Muscle layer of duodenum (tissue), 2 donors: ENCODE results near the gene PPIL3.

ENCODE experiments used
- H3K27ac ChIP-seq: one replicate; pipeline ENCODE4 v1.7.0; 2013; ENCODE audit warnings: mild to moderate bottlenecking, low read length
- H3K27me3 ChIP-seq: one replicate; pipeline ENCODE4 v1.7.0; 2013; ENCODE audit warnings: low read depth, mild to moderate bottlenecking, control low read depth, low read length
- H3K36me3 ChIP-seq, 2 donors: one replicate each; pipeline ENCODE4 v1.7.0; 2013; ENCODE audit warnings: low read length in 2 of 2, control low read depth in 1 of 2, mild to moderate bottlenecking in 1 of 2; ENCODE audit not compliant: insufficient read depth in 2 of 2, control insufficient read depth in 1 of 2
- H3K4me1 ChIP-seq, 2 donors: one replicate each; pipeline ENCODE4 v1.7.0; 2013; ENCODE audit warnings: low read length in 2 of 2, mild to moderate bottlenecking in 2 of 2, control low read depth in 1 of 2, moderate library complexity in 1 of 2; ENCODE audit not compliant: insufficient read depth in 2 of 2, control insufficient read depth in 1 of 2
- H3K4me3 ChIP-seq, 2 donors: one replicate each; pipeline ENCODE4 v1.7.0; 2013; ENCODE audit warnings: low read length in 2 of 2, low read depth in 1 of 2, mild to moderate bottlenecking in 1 of 2
- H3K9me3 ChIP-seq, 2 donors: one replicate each; pipeline ENCODE4 v1.7.0; 2013; ENCODE audit warnings: low read length in 2 of 2, control low read depth in 1 of 2, mild to moderate bottlenecking in 1 of 2; ENCODE audit not compliant: control insufficient read depth in 1 of 2
- donor health status: healthy.

Gene PPIL3

GRCh38 chr2:200878289-200878880 is 10.5 kb downstream of the PPIL3 start:
- Histone ChIP-seq H3K4me1 (no peaks in the 10 kb centered on the region), H3K9me3 (no peaks in the 10 kb centered on the region), H3K36me3 (peaks cover 33 to 64% of the 10 kb centered on the region in 2 donors), H3K27ac (no peak overlapping the region), H3K27me3 (no peaks in the 10 kb centered on the region), H3K4me3 (no peak overlapping the region)

- Histone ChIP-seq H3K9me3 (no peaks in the 10 kb centered on the region), H3K27ac (no peak overlapping the region), H3K4me1 (no peaks in the 10 kb centered on the region), H3K27me3 (no peaks in the 10 kb centered on the region), H3K4me3 (no peak overlapping the region), H3K36me3 (peaks cover 32 to 65% of the 10 kb centered on the region in 2 donors)
Measured at GRCh38 chr2:200877443-200877842, 11.4 kb downstream of the PPIL3 start.

GRCh38 chr2:200873560-200873959 is 15.3 kb downstream of the PPIL3 start:
- H3K4me1 ChIP-seq: no peaks in the 10 kb centered on the region
- no peak overlapping the region for H3K27ac ChIP-seq
- peaks cover 10 to 46% of the 10 kb centered on the region in 2 donors for H3K36me3 ChIP-seq
- no peaks in the 10 kb centered on the region for H3K9me3 ChIP-seq
- H3K27me3 ChIP-seq: no peaks in the 10 kb centered on the region
- no peak overlapping the region for H3K4me3 ChIP-seq

- H3K9me3 ChIP-seq: no peaks in the 10 kb centered on the region
- H3K4me3 ChIP-seq: no peak overlapping the region
- peaks cover 3 to 32% of the 10 kb centered on the region in 2 donors for H3K36me3 ChIP-seq
- H3K27ac ChIP-seq: no peak overlapping the region
- H3K27me3 ChIP-seq: no peaks in the 10 kb centered on the region
- H3K4me1 ChIP-seq: no peaks in the 10 kb centered on the region
Measured at GRCh38 chr2:200871151-200871550, 17.7 kb downstream of the PPIL3 start.

- H3K36me3 ChIP-seq: peaks cover 3 to 20% of the 10 kb centered on the region in 2 donors
- H3K27ac ChIP-seq: no peak overlapping the region
- peaks cover 0 to 3% of the 10 kb centered on the region in 2 donors for H3K4me1 ChIP-seq
- no peaks in the 10 kb centered on the region for H3K27me3 ChIP-seq
- H3K9me3 ChIP-seq: no peaks in the 10 kb centered on the region
- H3K4me3 ChIP-seq: no peak overlapping the region
Measured at GRCh38 chr2:200869014-200869413, 19.9 kb downstream of the PPIL3 start.

- peak within 1 kb of the TSS; percentile 100 for H3K27ac ChIP-seq
- peaks cover 9 to 22% of the 10 kb centered on the region in 2 donors for H3K36me3 ChIP-seq
- H3K27me3 ChIP-seq: no peaks in the 10 kb centered on the region
- H3K4me3 ChIP-seq: peak within 1 kb of the TSS; percentile 87 to 99
- no peaks in the 10 kb centered on the region for H3K9me3 ChIP-seq
- peaks cover 5 to 27% of the 10 kb centered on the region in 2 donors for H3K4me1 ChIP-seq
Measured at GRCh38 chr2:200864176-200865034, 24.5 kb downstream of the PPIL3 start, which contains the start of gene CLK1. Gene CLK1 (minus strand): TSS chr2:200864658. CDS start chr2:200861862, 2,796 bp downstream.

GRCh38 chr2:200863782-200864175 is 25.1 kb downstream of the PPIL3 start:
- H3K4me3 ChIP-seq: peak overlapping the region; percentile 87 to 99
- H3K27ac ChIP-seq: peak overlapping the region; percentile 100
- H3K27me3 ChIP-seq: no peaks in the 10 kb centered on the region
- H3K9me3 ChIP-seq: no peaks in the 10 kb centered on the region
- peaks cover 16 to 29% of the 10 kb centered on the region in 2 donors for H3K36me3 ChIP-seq
- H3K4me1 ChIP-seq: peaks cover 9 to 33% of the 10 kb centered on the region in 2 donors

- Histone ChIP-seq H3K36me3 (peaks cover 28 to 41% of the 10 kb centered on the region in 2 donors), H3K27ac (peak overlapping the region; percentile 100), H3K27me3 (no peaks in the 10 kb centered on the region), H3K4me3 (peak overlapping the region; percentile 87 to 99), H3K4me1 (peaks cover 9 to 44% of the 10 kb centered on the region in 2 donors), H3K9me3 (no peaks in the 10 kb centered on the region)
Measured at GRCh38 chr2:200862532-200863000, 26.3 kb downstream of the PPIL3 start.

GRCh38 chr2:200861617-200862155 is 27.2 kb downstream of the PPIL3 start:
- Histone ChIP-seq H3K9me3 (no peaks in the 10 kb centered on the region), H3K27ac (peak overlapping the region; percentile 52), H3K4me3 (peak overlapping the region; percentile 87 to 99), H3K36me3 (peaks cover 35 to 49% of the 10 kb centered on the region in 2 donors), H3K27me3 (no peaks in the 10 kb centered on the region), H3K4me1 (peaks cover 9 to 49% of the 10 kb centered on the region in 2 donors)

- Histone ChIP-seq H3K4me1 (peaks cover 9 to 48% of the 10 kb centered on the region in 2 donors), H3K27ac (peak overlapping the region; percentile 52), H3K36me3 (peaks cover 39 to 64% of the 10 kb centered on the region in 2 donors), H3K4me3 (peak overlapping the region; percentile 87 to 99), H3K27me3 (no peaks in the 10 kb centered on the region), H3K9me3 (no peaks in the 10 kb centered on the region)
Measured at GRCh38 chr2:200860092-200860795, 28.6 kb downstream of the PPIL3 start.
